ENCODE data around the gene HNF1B. TPM values are rescaled to one million over a fixed set of nuclear protein-coding genes. Genes with fewer than 3 reads are reported as not detected.

Gene HNF1B
- total and polyA plus RNA-seq, 12 donors, result not detected

DNA sequence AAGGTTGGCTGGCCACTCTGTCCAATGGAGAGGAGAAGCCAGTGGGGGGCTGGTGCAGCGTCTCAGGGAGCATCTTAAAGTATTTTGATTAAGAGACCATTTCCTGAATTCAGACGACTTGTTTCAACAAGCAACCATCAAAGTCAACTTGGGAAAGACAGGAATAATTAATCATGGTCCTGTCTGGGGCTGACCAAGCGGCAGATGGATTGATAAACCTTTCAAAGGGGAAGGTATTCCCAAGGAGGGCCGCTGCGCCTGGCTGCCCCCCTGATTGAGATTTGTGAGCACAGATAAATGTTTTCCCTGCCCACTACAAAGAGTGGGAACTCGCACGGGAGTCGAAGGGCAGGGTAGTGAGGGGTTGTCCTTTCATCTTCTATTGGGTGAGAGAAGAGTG is 47.5 kb downstream of the HNF1B start:
- 63 to 67% methylated on average over 8 of the region's 8 CpGs for WGBS, 2 donors
- intact Hi-C loops (cut with DNase I), result no loop called here
- H3K4me3 ChIP-seq, result no peak overlapping the region

GRCh38 chr17:37696366-37696765 is 48.5 kb downstream of the HNF1B start:
- H3K4me3 ChIP-seq, result no peak overlapping the region
- H3K27ac ChIP-seq, result no peak overlapping the region
- TF ChIP-seq, protein P1, sequence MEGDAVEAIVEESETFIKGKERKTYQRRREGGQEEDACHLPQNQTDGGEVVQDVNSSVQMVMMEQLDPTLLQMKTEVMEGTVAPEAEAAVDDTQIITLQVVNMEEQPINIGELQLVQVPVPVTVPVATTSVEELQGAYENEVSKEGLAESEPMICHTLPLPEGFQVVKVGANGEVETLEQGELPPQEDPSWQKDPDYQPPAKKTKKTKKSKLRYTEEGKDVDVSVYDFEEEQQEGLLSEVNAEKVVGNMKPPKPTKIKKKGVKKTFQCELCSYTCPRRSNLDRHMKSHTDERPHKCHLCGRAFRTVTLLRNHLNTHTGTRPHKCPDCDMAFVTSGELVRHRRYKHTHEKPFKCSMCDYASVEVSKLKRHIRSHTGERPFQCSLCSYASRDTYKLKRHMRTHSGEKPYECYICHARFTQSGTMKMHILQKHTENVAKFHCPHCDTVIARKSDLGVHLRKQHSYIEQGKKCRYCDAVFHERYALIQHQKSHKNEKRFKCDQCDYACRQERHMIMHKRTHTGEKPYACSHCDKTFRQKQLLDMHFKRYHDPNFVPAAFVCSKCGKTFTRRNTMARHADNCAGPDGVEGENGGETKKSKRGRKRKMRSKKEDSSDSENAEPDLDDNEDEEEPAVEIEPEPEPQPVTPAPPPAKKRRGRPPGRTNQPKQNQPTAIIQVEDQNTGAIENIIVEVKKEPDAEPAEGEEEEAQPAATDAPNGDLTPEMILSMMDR (IDR thresholded peaks at IDR 0.05), result no peak
- intact Hi-C loops (cut with DNase I), result no loop called here
- no peaks in the 10 kb centered on the region for H3K4me1 ChIP-seq
- ATAC-seq (no peak), DNase-seq (no peak)
- no peaks in the 10 kb centered on the region for H3K36me3 ChIP-seq
- H3K27me3 ChIP-seq, result peaks cover 0 to 12% (median 4%) of the 10 kb centered on the region in 7 donors
- peaks cover 0 to 7% (median 0%) of the 10 kb centered on the region in 11 donors for H3K9me3 ChIP-seq
- 95% methylated on average over 7 of the region's 7 CpGs for WGBS, 2 donors

More for the DNA sequence above, 47.5 kb downstream of the HNF1B start:
- H3K27ac ChIP-seq, result no peak overlapping the region
- H3K36me3 ChIP-seq, result no peaks in the 10 kb centered on the region
- peaks cover 0 to 7% (median 0%) of the 10 kb centered on the region in 11 donors for H3K9me3 ChIP-seq
- TF ChIP-seq, protein P1 (IDR thresholded peaks at IDR 0.05), result no peak
- ATAC-seq (no peak), DNase-seq (no peak)
- H3K27me3 ChIP-seq, result peaks cover 0 to 12% (median 4%) of the 10 kb centered on the region in 7 donors
- H3K4me1 ChIP-seq, result no peaks in the 10 kb centered on the region

DNA sequence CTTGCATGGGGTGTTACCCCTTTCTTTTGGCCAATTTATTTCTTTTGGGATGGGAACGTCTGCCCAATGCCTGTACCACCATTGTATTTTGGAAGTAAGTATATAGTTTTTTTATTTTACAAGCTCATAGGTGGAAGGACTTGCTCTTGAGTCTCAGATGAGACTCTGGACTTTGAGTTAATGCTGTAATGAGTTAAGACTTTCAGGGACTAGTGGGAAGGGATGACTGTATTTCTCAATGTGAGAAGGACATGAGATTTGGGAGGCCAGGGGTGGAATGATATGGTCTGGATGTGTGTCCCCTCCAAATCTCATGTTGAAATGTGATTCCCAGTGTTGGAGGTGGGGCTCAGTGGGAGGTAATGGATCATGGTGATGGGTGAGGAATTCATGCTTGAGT is 49.1 kb downstream of the HNF1B start:
- WGBS, 2 donors, result 79 to 88% methylated on average over 1 of the region's 1 CpG

DNA sequence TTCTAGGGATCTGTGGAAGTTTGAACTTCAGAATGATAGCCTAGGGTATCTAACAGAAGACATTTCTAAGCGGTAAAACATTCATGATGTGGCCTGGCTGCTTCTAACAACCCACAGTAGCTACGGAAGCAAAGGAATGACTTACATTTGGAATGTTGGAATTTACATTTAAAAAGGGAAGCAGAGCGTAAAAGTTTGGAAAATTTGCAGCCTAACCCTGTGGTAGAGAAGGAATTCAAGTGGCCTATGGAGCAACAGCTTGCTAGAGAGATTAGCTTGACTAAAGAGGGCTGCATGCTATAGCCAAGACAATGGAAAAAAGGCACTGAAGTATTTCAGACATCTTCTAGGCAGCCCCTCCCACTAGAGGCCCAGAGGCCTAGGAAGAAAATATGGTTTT is 50.1 kb downstream of the HNF1B start:
- Histone ChIP-seq H3K4me1 (no peaks in the 10 kb centered on the region), H3K9me3 (peaks cover 0 to 7% (median 0%) of the 10 kb centered on the region in 11 donors), H3K4me3 (no peak overlapping the region), H3K27me3 (peaks cover 0 to 12% (median 4%) of the 10 kb centered on the region in 7 donors), H3K27ac (no peak overlapping the region), H3K36me3 (no peaks in the 10 kb centered on the region)
- intact Hi-C loops (cut with DNase I), result no loop called here
- TF ChIP-seq, protein P1 (IDR thresholded peaks at IDR 0.05), result no peak
- ATAC-seq (no peak), DNase-seq (no peak)
- WGBS, 2 donors, result 76 to 91% methylated on average over 3 of the region's 3 CpGs

More for the DNA sequence above, 49.1 kb downstream of the HNF1B start:
- intact Hi-C loops (cut with DNase I), result no loop called here
- Histone ChIP-seq H3K4me1 (no peaks in the 10 kb centered on the region), H3K4me3 (no peak overlapping the region), H3K27me3 (peaks cover 0 to 12% (median 4%) of the 10 kb centered on the region in 7 donors), H3K9me3 (peaks cover 0 to 7% (median 0%) of the 10 kb centered on the region in 11 donors), H3K36me3 (no peaks in the 10 kb centered on the region), H3K27ac (no peak overlapping the region)
- TF ChIP-seq, protein P1 (IDR thresholded peaks at IDR 0.05), result no peak
- DNase-seq (no peak), ATAC-seq (no peak)
